Fibroblast of peridontal ligament (primary cell): Measurements from ENCODE around the gene DEXI.
"Not testable (repeated sequence)": the region's sequence is repeated elsewhere in the genome, so short reads cannot be mapped to it uniquely, and the experiment has no call there.

ENCODE experiments used
- DNase-seq: peaks from one replicate; pipeline ENCODE4 v3.0.0-alpha.2; 2010; ENCODE audit errors: extremely low read depth

The DEXI gene

GRCh38 chr16:10927497-10928112, 14.7 kb downstream of the DEXI start:
- DNase-seq: no peak

GRCh38 chr16:10926867-10927266, 15.4 kb downstream of the DEXI start:
- no peak for DNase-seq

GRCh38 chr16:10926094-10926493, 16.2 kb downstream of the DEXI start:
- no peak for DNase-seq

GRCh38 chr16:10925285-10925684, 17.0 kb downstream of the DEXI start:
- not testable (repeated sequence) for DNase-seq

GRCh38 chr16:10923650-10924214, 18.5 kb downstream of the DEXI start:
- DNase-seq: no peak

GRCh38 chr16:10923146-10923649, 19.1 kb downstream of the DEXI start:
- no peak for DNase-seq

- DNase-seq: no peak
Measured at GRCh38 chr16:10922328-10923145, 19.7 kb downstream of the DEXI start.

GRCh38 chr16:10921536-10922327, 20.5 kb downstream of the DEXI start:
- DNase-seq: no peak

GRCh38 chr16:10920726-10921427, 21.4 kb downstream of the DEXI start:
- no peak for DNase-seq

- DNase-seq: no peak
Measured at GRCh38 chr16:10919003-10919351, 23.3 kb downstream of the DEXI start.

GRCh38 chr16:10918294-10919002, 23.8 kb downstream of the DEXI start:
- peak; percentile 99 for DNase-seq

GRCh38 chr16:10916534-10916933, 25.7 kb downstream of the DEXI start:
- no peak for DNase-seq

- DNase-seq: no peak
Measured at GRCh38 chr16:10911267-10911666, 31.0 kb downstream of the DEXI start.

- no peak for DNase-seq
Measured at GRCh38 chr16:10907757-10908045, 34.6 kb downstream of the DEXI start.

GRCh38 chr16:10906914-10907756, 35.1 kb downstream of the DEXI start:
- DNase-seq: no peak

GRCh38 chr16:10906482-10906881, 35.8 kb downstream of the DEXI start:
- no peak for DNase-seq

GRCh38 chr16:10902999-10903398, 39.3 kb downstream of the DEXI start:
- DNase-seq: no peak

- DNase-seq: no peak
Measured at GRCh38 chr16:10897134-10897533, 45.1 kb downstream of the DEXI start.

GRCh38 chr16:10896723-10897122, 45.5 kb downstream of the DEXI start:
- DNase-seq: no peak

GRCh38 chr16:10896165-10896564, 46.1 kb downstream of the DEXI start:
- DNase-seq: no peak
